Astrocyte of the cerebellum (primary cell): ENCODE measurements around the gene GARS1.

Source experiments
- DNase-seq: peaks from one replicate; pipeline ENCODE4 v3.0.0-alpha.2; 2011; ENCODE audit warnings: low read depth
- H3K4me3 ChIP-seq: 2 replicates; pipeline ENCODE4 v1.5.1; 2011; ENCODE audit warnings: mild to moderate bottlenecking, low read depth, low read length, moderate library complexity
- in situ Hi-C: cut with HindIII; loops from 2 replicates; pipeline ENCODE4 v1.10.0; 2017; ENCODE audit warnings: low sequenced_read_pairs
- TF ChIP-seq, protein P1 (sequence below): IDR thresholded peaks from 2 replicates; pipeline ENCODE4 v1.5.1; 2012; ENCODE audit warnings: low read length, low read depth, moderate library complexity, mild to moderate bottlenecking; ENCODE audit errors: missing control alignments

The GARS1 gene

DNA sequence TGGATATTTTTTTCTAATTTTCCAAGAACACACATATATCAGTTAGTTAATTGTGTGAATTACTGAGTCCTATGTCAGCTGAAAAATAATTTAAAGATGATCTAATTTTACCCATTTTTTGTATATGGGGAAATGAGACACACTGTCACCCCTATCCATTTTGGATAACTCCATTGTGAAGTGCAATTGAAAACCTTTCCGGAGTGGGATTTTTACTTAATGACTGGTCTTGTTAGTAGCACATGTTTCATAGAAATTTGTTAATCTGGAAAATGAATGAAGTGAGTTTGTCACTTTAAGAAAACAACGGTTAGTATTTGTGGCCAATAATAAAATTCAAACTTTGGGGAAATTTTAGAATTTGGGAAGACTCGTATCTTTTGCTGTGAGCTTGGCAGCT lies 2.0 kb downstream of the GARS1 start:
- in situ Hi-C loops: no loop called here
- TF ChIP-seq, protein P1, sequence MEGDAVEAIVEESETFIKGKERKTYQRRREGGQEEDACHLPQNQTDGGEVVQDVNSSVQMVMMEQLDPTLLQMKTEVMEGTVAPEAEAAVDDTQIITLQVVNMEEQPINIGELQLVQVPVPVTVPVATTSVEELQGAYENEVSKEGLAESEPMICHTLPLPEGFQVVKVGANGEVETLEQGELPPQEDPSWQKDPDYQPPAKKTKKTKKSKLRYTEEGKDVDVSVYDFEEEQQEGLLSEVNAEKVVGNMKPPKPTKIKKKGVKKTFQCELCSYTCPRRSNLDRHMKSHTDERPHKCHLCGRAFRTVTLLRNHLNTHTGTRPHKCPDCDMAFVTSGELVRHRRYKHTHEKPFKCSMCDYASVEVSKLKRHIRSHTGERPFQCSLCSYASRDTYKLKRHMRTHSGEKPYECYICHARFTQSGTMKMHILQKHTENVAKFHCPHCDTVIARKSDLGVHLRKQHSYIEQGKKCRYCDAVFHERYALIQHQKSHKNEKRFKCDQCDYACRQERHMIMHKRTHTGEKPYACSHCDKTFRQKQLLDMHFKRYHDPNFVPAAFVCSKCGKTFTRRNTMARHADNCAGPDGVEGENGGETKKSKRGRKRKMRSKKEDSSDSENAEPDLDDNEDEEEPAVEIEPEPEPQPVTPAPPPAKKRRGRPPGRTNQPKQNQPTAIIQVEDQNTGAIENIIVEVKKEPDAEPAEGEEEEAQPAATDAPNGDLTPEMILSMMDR: no peak
- H3K4me3 ChIP-seq: peak overlapping the region; percentile 71
- no peak for DNase-seq

- DNase-seq: no peak
- in situ Hi-C loops: no loop called here
- no peak overlapping the region for H3K4me3 ChIP-seq
- TF ChIP-seq, protein P1: no peak
Observed at GRCh38 chr7:30598121-30598876, 3.6 kb downstream of the GARS1 start.

- no peak overlapping the region for H3K4me3 ChIP-seq
- TF ChIP-seq, protein P1: no peak
- in situ Hi-C loops: no loop called here
- no peak for DNase-seq
Observed at GRCh38 chr7:30604901-30605300, 10.2 kb downstream of the GARS1 start.

DNA sequence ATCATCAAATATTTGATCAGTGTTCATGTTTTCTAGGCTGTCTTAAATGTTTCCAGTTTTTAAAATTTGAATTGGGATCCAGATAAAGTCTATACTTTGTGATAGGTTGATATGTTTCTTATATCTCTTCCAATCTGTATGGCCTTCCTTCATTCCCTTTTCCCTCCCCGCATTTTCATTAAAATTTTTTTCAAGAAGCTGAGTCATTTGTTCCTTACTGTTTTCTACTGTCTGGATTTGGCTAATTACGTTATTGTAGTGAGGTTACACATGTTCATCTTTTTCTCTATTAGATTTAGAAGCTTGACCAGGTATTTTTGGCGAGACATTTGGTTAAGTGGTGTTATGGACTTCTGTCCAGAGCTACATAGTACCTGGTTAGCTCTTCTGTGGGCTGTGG lies 11.2 kb downstream of the GARS1 start:
- TF ChIP-seq, protein P1: no peak
- no peak overlapping the region for H3K4me3 ChIP-seq

GRCh38 chr7:30612658-30613265 lies 18.1 kb downstream of the GARS1 start:
- in situ Hi-C loops: no loop called here
- TF ChIP-seq, protein P1: no peak
- no peak overlapping the region for H3K4me3 ChIP-seq
- no peak for DNase-seq

More for the DNA sequence above, 11.2 kb downstream of the GARS1 start:
- in situ Hi-C loops: no loop called here
- no peak for DNase-seq

GRCh38 chr7:30613366-30614325 lies 19.0 kb downstream of the GARS1 start:
- DNase-seq: no peak
- no peak overlapping the region for H3K4me3 ChIP-seq
- TF ChIP-seq, protein P1: no peak
- in situ Hi-C loops: no loop called here
